GM21786 (cell line): ENCODE data around the gene TXNDC12.
"Not testable (repeated sequence)": the region's sequence is repeated elsewhere in the genome, so short reads cannot be mapped to it uniquely, and the experiment has no call there.

Experiments
- ATAC-seq: cut with Tn5 transposase; IDR thresholded peaks from one replicate; pipeline ENCODE4 v1.9.1; 2021; ENCODE audit not compliant: unreplicated experiment

TXNDC12 gene

GRCh38 chr1:52055066-52055865, at the start of gene TXNDC12:
Gene TXNDC12 (minus strand): TSS chr1:52055191. CDS start chr1:52055096, 95 bp downstream.
- ATAC-seq, result peak; percentile 45

GRCh38 chr1:52102336-52103013, 47.5 kb upstream of the TXNDC12 start:
- ATAC-seq, result peak; percentile 68

DNA sequence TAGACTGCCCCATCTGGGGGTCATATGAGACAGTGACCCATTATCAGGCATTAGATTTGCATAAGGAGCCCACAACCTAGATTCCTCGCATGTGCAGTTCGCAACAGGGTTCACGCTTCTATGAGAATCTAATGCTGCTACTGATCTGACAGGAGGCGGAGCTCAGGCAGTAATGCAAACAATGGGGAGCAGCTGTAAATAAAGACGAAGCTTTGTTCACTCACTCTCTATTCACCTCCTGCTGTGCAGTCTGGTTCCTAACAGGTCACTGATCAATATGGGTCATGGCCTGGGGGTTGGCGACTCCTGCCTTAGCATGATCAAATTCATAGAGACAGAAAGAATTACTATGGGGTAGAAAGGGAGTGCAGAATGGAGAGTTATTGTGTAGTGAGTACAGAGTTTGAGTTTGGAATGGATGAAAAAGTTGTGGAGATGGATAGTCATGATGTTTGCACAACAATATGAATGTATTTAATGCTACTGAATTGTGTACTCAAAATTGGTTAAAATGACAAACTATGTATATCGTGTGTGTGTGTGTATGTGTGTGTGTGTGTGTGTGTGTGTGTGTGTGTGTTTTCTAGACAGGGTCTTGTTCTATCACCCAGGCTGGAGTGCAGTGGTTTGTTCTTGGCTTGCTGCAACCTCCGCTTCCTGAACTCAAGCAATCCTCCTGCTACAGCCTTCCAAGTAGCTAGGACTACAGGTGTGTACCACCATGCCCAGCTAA, 43.3 kb upstream of the TXNDC12 start:
- no peak for ATAC-seq

GRCh38 chr1:52096216-52096615, 41.2 kb upstream of the TXNDC12 start:
- no peak for ATAC-seq

- ATAC-seq, result not testable (repeated sequence)
Measured at GRCh38 chr1:52094300-52094699, 39.3 kb upstream of the TXNDC12 start.

- not testable (repeated sequence) for ATAC-seq
Measured at GRCh38 chr1:52087892-52088291, 32.9 kb upstream of the TXNDC12 start.

DNA sequence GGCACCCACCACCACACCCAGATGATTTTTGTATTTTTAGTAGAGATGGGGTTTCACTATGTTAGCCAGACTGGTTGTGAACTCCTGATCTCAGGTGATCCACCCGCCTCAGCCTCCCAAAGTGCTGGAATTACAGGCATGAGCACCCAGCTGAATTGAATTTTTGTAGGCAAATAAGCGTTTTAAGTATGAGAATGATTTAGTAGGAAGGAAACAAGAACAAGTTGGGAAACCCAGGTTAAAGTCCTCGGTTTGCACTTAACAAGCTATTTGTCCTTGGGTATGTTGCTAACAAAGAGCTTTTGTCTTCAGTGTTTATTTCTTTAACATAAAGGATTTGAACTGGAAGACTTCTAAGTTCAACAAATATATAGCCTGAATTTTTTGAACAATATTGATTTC, 25.0 kb upstream of the TXNDC12 start:
- ATAC-seq, result no peak

DNA sequence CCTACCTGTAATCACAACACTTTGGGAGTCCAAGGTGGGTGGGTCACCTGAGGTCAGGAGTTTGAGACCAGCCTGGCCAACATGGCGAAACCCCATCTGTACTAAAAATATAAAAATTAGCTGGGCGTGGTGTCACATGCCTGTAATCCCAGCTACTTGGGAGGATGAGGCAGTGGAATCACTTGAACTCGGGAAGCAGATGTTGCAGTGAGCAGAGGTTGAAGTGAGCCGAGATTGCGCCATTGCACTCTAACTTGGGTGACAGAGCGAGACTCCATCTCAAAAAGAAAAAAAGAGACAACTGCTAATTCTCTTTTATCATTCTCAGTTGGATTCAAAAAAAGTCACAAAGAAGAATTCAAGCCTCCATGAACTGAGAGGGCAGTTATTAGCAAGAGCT, 22.3 kb upstream of the TXNDC12 start:
- not testable (repeated sequence) for ATAC-seq

DNA sequence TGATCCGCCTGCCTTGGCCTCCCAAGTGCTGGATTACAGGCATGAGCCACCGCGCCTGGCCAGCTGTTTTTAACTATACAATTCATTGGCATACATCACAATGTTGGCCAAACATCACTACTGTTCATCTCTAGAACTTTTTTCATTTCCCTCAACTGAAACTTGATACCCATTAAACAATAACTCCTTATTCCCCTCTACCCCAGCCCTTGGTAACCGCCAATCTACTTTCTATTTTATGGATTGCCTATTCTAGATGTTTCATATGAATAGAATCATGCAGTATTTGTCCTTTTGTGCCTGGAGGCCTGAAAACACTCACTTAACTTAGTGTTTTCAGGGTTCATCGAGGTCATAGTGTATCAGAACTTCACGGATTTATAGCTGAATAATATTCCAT, 17.3 kb upstream of the TXNDC12 start:
- no peak for ATAC-seq

GRCh38 chr1:52070704-52071103, 15.7 kb upstream of the TXNDC12 start:
- ATAC-seq, result no peak

DNA sequence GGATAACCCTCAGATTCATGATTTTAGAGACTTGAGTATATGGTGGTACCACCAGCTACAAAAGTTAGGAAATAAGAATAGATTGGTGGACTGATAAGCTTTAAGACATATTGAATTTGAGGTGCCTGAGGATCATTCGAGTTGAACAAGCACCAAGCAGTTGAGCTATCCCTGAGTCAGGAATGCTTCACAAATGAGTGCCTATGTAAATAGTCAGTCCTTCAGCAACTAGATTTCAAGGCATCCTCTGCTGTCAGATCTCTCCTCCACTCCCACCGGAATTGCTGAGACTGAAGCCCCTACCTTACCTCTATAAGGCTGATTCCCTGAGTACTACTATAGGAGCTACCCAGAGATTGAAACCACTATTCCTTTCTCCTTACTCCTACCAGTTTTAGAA, 8.2 kb upstream of the TXNDC12 start:
- ATAC-seq, result no peak

- no peak for ATAC-seq
Measured at GRCh38 chr1:52060822-52061221, 5.8 kb upstream of the TXNDC12 start.

- ATAC-seq, result no peak
Measured at GRCh38 chr1:52059888-52060287, 4.9 kb upstream of the TXNDC12 start.

DNA sequence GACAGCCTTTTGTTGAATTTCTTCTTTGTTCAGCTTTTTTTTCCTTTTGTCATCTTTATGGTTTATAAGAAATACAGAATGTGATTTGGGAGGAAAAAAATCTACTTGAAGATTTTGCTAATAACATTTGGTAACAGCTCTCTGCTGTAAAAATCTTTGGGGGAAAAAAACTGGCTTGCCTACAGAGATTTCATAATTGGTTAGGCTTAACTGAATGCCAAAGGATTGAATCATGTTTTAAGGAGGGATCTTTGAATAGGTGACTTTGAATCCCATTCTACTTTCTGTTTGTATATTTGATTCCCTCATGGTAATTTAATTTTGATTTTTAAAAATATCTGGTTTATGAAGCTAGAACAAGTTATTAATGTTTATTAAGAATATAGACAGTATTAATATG, 4.3 kb upstream of the TXNDC12 start:
- ATAC-seq, result no peak

GRCh38 chr1:52057876-52058415, 3.0 kb upstream of the TXNDC12 start:
- no peak for ATAC-seq

- no peak for ATAC-seq
Measured at GRCh38 chr1:52057255-52057654, 2.3 kb upstream of the TXNDC12 start.

DNA sequence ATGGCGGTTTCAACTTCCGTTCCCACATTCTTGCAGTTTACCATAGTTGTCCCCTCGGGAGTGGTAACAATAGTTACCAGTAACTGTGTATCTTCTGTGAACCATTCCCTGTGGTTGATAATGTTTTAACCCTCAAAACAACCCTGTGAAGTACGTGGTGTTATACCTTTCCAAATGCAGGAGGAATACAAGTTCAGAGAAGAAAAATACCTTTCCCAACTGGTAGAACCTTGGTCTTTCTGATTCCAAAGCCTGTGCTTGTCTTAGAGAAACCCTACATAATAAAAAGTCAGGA, 1.9 kb upstream of the TXNDC12 start:
- peak; percentile 33 for ATAC-seq

GRCh38 chr1:52056163-52056936, 1.4 kb upstream of the TXNDC12 start, which contains the start of gene BTF3L4:
Gene BTF3L4 (plus strand): TSS chr1:52056295. CDS start chr1:52059848, 3,553 bp downstream.
- peak; percentile 80 for ATAC-seq

- no peak for ATAC-seq
Measured at GRCh38 chr1:52055866-52056162, 823 bp upstream of the TXNDC12 start.

DNA sequence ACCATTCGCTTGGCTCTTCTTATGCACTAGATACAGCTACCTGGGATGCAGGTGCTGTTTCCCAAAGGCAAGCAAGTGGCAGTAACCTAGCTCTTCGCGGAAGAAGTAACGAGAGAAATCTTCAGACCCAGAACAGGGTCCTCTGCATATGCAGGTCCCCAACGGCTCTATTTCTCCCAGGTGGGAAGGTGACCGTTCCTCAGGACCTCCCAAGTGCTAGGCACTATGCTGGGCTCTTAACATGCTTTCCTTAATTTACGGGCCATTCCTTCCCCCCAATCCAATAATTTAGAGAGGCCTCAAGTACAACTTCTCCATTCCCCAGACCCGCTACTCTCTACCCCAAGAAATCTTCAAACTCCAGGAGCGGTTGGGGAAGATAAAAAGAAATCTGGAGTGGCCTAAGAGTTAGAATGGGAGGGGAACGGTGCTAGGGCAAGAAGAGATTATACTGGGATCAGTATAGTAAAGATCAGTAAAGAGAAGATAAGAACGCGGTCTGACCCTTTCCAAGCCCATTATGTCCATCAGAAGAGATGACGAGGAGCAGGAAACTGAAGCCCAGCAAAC, 410 bp downstream of the TXNDC12 start:
- no peak for ATAC-seq

- no peak for ATAC-seq
Measured at GRCh38 chr1:52053862-52054261, 1.1 kb downstream of the TXNDC12 start.
